Left renal cortex interstitium (tissue), 4 donors: ENCODE results near the gene PIK3CD. TPM values are rescaled to one million over a fixed set of nuclear protein-coding genes. Genes with fewer than 3 reads are reported as not detected.

Source experiments
- DNase-seq, 4 donors: peaks; one replicate each; pipeline ENCODE4 v3.0.0-alpha.2; 2013; ENCODE audit warnings: low read depth in 4 of 4, low spot score in 2 of 4, missing footprints in 1 of 4
- polyA plus RNA-seq, 4 donors: library from polyadenylated mRNA; unstranded; fragments of 120-200 nt; gene quantifications; one replicate each; pipeline ENCODE4 v1.2.1, GENCODE V29; 2013; ENCODE audit not compliant: insufficient read length in 4 of 4

Gene PIK3CD
- polyA plus RNA-seq, 4 donors: 5.9 to 9.6 (median 7.4) TPM

DNA sequence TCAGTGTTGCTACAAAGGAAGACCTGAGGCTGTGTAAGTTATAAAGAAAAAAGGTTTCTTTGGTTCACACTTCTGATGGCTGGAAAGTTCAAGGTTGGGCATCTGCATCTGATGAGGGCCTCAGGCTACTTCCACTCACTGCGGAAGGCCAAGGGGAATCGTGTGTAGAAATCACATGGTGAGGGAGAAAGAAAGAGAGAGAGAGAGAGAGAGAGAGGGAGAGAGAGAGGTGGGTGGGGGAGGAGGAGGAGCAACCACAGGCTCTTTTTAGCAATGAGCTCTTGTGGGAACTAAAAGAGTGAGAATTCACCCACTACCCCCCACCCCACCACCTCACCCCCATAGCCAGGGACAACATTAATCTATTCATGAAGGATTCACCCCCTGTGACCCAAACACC, 112.4 kb downstream of the PIK3CD start:
- no peak for DNase-seq

DNA sequence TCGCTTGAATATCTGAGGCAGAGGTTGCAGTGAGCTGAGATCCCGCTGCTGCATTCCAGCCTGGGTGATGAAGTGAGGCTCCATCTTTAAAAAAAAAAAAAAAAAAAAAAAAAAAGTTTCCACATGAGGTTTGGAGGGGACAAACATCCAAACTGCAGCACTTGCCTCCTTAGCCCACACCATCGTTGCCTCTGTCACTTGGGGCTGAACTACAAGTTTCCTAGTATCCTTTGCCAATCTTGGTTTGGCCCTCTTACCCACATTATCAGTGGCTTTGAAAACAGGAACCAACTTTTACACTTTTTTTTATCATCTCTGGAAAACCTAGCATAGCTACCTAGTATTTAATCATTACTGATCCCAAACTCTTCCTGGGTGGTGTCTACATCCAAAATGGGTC, 113.0 kb downstream of the PIK3CD start:
- no peak for DNase-seq

DNA sequence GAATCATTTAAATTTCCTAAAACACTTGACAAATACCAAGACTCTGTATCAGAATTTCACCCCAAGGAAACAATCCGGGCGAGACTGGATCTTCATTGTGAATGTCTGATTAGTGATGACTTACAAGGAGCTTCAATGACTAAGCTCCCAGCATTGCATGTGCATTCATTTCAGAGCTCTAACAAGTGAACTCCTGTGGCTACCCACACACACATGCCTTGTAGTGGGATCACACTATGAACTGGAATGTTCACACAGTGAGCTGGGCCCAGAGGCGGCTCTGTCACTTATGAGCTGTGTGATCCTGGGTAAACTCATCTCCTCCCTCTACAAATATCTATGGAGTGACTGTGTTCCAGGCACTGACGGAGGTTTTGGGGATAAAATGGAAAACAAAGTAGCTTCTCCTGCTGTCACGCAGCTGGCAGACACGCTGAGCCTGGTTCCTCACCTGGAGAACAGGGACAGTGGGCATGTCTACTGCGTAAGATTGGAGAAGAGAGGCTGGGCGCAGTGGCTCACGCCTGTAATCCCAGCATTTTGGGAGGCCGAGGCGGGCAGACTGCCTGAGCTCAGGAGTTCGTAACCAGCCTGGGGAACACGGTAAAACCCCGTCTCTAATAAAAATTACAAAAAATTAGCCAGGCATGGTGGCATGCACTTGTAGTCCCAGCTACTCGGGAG, 115.4 kb downstream of the PIK3CD start:
- DNase-seq: no peak

DNA sequence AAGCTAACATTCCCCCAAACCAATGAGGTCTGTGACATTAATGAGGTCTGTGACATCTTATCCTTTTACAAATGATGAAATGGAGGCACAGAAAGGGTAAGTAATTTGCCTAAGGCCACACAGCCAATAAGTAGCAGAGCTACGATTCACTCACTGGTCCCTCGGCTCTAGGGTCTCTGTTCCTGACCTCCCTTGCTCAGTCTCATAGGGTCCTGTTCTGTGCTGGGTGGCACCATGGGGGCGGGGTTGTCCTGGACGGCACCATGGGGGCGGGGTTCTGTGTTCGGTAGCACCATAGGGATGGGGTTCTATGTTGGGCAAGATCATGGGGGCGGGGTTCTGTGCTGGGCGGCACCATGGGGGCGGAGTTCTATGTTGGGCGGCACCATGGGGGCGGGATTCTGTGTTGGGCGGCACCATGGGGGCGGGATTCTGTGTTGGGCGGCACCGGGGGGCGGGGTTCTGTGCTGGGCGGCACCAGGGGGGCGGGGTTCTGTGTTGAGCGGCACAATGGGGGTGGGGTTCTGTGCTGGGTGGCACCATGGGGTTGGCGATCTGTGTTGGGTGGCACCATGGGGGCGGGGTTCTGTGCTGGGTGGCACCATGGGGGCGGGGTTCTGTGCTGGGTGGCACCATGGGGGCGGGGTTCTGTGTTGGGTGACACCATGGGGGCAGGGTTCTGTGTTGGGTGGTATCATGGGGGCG, 116.6 kb downstream of the PIK3CD start:
- DNase-seq: no peak

DNA sequence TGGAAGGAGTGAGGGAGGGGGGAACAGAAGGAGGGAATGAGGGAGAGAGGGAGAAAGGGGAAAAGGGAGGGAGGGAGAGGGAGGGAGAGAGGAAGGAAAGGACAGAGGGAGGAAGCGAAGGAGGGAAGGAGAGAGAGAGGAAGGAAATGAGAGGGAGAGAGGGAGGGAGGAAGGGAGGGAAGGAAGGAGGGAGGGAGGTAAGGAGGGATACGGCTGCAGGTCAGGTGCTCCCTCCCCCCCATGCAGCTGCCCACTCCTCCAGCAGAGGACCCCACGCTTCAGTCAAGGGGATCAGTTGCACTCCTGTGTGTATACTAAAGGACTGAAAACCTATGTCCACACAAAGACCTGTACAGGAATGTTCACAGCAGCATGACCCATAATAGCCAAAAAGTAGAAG, 117.5 kb downstream of the PIK3CD start:
- DNase-seq: no peak

DNA sequence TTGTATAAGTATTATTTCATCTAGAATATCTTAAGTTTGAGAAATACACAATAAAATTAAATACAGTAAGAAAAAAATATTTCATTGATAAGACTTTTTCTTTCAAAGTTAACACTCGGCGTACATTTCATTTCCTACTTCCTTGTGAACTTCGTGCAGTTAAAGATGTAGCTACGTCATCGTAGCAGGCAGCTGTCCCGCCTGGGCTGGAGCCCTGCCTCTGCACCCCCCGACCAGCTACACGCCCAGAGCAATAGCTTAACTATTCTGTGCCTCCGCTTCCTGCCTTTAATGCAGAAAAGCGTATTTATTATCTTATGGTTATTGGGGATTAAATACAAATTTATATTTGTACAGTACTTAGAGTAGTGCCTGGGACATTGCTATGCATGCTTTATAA, 118.8 kb downstream of the PIK3CD start:
- DNase-seq: no peak

DNA sequence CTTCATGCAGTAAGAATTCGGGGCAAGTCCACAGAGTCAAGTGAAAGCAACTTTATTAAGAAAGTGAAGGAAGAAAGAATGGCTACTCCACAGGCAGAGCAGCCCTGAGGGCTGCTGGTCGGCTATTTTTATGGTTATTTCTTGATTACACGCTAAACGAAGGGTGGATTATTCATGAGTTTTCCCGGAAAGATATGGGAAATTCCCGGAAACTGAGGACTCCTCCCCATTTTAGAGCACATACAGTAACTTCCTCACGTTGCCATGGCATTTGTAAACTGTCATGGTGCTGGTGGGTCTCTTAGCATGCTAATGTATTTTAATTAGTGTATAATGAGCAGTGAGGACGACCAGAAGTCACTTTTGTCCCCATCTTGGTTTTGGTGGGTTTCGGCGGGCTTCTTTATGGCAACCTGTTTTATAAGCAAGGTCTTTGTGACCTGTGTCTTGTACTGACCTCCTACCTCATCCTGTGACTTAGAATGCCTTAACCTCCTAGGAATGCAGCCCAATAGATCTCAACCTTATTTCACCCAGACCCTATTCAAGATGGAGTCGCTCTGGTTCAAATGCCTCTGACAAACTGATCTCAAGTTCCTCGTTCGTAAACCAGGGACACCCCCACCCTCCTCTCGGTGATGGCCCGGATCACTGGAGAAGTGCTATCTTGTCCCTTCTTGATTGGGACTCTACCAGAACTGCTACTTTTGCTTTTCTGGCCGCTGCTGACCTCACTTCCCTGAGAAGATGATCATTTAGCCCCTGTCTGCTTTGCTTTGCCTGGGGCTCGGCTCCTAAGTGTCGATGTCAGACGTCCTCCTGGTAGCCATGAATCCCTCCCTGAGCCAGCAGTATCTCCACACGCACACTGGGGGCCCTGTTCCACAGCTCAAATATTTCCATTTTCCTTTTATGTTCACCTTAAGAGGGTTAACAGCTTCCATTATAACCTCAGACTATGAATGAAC, 123.5 kb downstream of the PIK3CD start:
- no peak for DNase-seq

DNA sequence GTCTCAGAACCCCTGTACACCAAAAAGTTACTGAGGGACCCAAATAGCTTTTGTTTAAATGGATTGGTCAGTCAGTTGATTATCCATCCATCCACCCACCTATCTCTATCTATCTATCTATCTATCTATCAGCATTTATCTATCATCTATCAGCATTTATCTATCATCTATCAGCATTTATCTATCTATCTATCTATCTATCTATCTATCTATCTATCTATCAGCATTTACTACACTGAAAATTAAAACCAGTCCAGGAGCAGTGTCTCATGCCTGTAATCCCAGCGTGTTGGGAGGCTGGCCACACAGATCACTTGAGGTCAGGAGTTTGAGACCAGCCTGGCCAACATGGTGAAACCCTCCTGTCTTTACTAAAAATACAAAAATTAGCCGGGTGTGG, 125.2 kb downstream of the PIK3CD start:
- DNase-seq: no peak

Other genes starting within 250 kb of the PIK3CD start
- gene SLC25A33, start 112.3 kb upstream of the PIK3CD start, polyA plus RNA-seq: 1 to 10 TPM; 4.2 to 5.2 (median 4.3) TPM
- 10 to 100 TPM; 11.6 to 25.1 (median 20.8) TPM for gene TMEM201, start 62.8 kb upstream of the PIK3CD start, polyA plus RNA-seq
- 100 to 1,000 TPM; 134 to 167 (median 156) TPM for gene CLSTN1, start 172.2 kb downstream of the PIK3CD start, polyA plus RNA-seq